OCI-LY1 (cell line): ENCODE results near the gene ABCA13.

ENCODE experiments used
- CTCF ChIP-seq: fragments of 200-600 bp; sonication (generic), shearing (Covaris generic); IDR thresholded peaks from 2 replicates; pipeline ENCODE4 v1.5.1; 2017; ENCODE audit warnings: mild to moderate bottlenecking, antibody characterized with exemption, low read length, moderate library complexity, mixed read lengths
- EZH2 ChIP-seq: fragments of 200-600 bp; sonication (generic), shearing (Covaris generic); IDR thresholded peaks from 2 replicates; pipeline ENCODE4 v1.8.0; 2017; ENCODE audit warnings: borderline replicate concordance, mixed run types, mild to moderate bottlenecking, antibody characterized with exemption, low read length, moderate library complexity, mixed read lengths

- TF ChIP-seq CTCF (no peak), EZH2 (no peak)
Observed at GRCh38 chr7:48252995-48253394, 81.7 kb downstream of the ABCA13 start.
